ENCODE measurements around the gene SLC10A6.

- TF ChIP-seq CTCF (IDR thresholded peaks at IDR 0.05; ENCODE audit: insufficient read depth, low read length, poor library complexity, severe bottlenecking) (no peak), EZH2phosphoT487 (conservative IDR thresholded peaks at IDR 0.05; ENCODE audit: low read length) (no peak)
Measured at GRCh38 chr4:86788826-86789225, 60.4 kb downstream of the SLC10A6 start.
